HG03520 (cell line): Measurements from ENCODE around the gene DCTPP1.

Source experiments
- ATAC-seq: cut with Tn5 transposase; IDR thresholded peaks from one replicate; pipeline ENCODE4 v1.9.1; 2021; ENCODE audit warnings: mild to moderate bottlenecking, moderate library complexity; ENCODE audit not compliant: unreplicated experiment

The DCTPP1 gene

DNA sequence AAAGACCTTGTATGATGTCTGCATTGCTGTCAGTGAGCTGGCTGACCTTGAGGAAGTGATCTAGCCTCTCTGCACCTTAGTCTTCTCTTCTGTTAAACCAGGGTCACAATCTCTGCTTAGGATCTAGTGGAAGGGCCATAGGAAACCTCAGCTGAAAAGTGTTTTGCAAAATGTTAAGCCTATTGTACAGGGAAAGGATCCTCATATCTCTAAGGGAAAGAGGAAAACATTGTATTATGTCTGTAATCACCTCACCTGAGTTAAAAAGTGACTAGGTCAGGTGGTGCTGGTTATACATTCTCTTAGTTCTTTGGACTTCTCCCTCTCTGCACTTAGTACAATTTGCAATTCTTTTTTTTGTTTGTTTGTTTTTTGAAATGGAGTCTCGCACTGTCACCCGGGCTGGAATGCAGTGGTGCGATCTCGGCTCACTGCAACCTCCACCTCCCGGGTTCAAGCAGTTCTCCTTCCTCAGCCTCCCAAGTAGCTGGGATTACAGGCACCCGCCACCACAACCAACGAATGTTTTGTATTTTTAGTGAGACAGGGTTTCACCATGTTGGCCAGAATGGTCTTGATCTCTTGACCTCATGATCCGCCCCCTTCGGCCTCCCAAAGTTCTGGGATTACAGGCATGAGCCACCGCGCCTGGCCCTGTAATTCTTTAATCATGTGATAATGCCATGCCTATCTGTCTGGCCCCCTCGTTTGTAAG, 17.8 kb upstream of the DCTPP1 start:
- no peak for ATAC-seq

GRCh38 chr16:30446203-30446595, 16.4 kb upstream of the DCTPP1 start:
- no peak for ATAC-seq

GRCh38 chr16:30445408-30446202, 15.8 kb upstream of the DCTPP1 start, which contains the start of gene SEPHS2:
TSS of gene SEPHS2 (minus strand) at chr16:30445874. CDS start at chr16:30445727, 147 bp downstream.
- peak; percentile 71 for ATAC-seq

DNA sequence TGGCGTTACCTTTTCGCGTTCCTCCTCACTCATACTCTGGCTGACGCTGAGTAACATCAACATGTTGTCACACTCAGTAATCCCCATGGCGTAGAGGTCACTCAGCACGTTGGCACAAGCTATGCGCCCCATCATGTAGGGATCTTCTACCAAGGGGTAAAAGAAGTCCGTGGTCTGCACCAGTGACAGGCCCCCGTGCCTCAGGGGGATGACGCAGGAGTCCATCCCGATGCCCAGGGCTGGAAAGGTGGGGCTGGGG, 15.2 kb upstream of the DCTPP1 start:
- no peak for ATAC-seq

DNA sequence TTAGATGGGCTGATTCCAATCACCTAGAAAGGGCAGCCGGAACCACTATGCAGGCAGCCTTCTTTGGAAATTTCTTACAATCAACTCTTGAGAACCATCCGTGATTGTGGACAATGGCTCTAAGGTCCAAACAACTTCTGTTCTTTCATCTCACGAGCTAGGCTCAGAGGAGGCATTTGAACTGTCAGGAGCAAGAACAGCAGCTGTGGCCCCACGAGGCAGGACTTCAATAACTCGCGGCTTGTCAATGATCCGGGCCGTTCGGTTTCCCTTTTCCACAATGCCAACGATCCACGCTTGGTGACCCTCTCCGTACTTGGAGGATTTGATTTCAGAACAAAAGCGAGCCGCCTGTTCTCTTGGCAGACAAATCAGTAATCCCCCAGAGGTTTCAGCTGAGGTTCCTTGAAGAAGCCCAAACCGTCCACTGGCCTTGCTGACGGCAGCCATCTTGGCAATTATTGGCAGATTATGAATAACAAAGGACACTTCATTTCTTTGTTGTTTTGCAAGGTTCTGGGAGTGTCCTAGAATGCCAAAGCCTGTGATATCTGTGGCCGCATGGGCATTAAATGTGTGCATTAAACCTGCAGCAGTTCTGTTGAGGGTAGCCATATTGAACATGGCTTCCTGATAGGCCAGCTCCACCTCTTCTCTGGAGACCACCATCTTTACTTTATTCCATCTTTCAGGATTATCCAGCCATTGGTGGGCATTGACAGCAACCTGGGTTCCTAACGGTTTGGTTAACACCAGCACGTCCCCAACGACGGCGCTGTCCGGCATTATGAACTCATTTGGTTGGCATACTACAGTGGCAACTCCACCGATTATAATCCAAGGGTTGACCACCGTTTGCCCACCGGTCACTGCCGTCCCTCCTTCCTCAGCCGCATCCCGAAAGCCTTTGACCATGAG, 14.7 kb upstream of the DCTPP1 start:
- no peak for ATAC-seq

GRCh38 chr16:30443631-30444030, 13.8 kb upstream of the DCTPP1 start:
- no peak for ATAC-seq

DNA sequence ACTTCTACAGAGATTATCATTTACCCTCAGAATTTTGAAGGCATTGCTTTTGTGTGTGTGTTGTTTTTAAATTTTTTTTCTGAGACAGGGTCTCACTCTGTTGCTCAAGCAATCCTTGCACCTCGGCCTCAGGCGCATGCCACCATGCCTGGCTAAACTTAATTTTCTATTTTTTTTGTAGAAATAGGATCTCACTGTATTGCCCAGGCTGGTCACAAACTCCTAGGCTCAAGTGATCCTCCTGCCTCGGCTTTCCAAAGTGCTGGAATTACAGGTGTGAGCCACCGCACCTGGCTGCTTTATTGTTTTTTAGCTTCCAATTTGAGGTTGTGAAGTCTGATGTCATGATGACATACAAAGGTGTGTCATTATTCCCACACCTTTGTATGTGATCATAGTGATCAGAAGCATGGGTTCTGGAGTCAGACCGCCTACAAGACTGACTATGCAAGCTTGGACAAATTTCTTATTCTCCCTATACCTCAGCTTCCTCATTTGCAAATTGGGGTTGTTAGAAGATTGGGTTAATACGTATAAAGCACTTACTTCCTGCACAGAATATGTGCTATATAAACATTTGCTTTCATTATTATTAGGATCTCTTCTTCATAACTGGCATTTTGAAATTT, 10.0 kb upstream of the DCTPP1 start:
- ATAC-seq, result no peak

GRCh38 chr16:30438835-30439234, 9.0 kb upstream of the DCTPP1 start:
- no peak for ATAC-seq

- no peak for ATAC-seq
Observed at GRCh38 chr16:30437511-30438046, 7.7 kb upstream of the DCTPP1 start.

- no peak for ATAC-seq
Observed at GRCh38 chr16:30434852-30435251, 5.0 kb upstream of the DCTPP1 start.

GRCh38 chr16:30430428-30430970, 669 bp upstream of the DCTPP1 start:
- peak; percentile 11 for ATAC-seq

GRCh38 chr16:30429418-30429677, 482 bp downstream of the DCTPP1 start:
- peak; percentile 25 for ATAC-seq

- ATAC-seq, result no peak
Observed at GRCh38 chr16:30428055-30428454, 1.8 kb downstream of the DCTPP1 start.

DNA sequence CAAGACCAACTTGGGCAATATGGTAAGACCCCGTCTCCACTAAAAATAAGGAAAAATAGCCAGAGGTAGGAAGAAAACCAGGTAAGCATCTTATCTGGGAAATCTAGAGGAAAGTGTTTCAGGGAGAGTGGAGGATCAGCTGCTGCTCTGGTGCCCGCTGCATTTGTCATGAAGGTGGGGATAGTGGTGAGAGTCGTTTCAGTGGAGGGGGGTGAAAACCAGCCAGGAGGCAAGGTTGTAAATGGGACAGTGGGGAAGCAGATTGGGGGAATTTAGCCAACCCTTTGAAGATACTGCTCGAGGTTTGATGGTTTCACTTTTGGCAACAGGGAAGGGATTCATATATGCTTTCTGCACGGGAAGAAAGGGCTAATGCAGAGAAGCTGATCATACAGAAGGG, 8.8 kb downstream of the DCTPP1 start:
- no peak for ATAC-seq

- no peak for ATAC-seq
Observed at GRCh38 chr16:30418350-30419181, 11.3 kb downstream of the DCTPP1 start.

DNA sequence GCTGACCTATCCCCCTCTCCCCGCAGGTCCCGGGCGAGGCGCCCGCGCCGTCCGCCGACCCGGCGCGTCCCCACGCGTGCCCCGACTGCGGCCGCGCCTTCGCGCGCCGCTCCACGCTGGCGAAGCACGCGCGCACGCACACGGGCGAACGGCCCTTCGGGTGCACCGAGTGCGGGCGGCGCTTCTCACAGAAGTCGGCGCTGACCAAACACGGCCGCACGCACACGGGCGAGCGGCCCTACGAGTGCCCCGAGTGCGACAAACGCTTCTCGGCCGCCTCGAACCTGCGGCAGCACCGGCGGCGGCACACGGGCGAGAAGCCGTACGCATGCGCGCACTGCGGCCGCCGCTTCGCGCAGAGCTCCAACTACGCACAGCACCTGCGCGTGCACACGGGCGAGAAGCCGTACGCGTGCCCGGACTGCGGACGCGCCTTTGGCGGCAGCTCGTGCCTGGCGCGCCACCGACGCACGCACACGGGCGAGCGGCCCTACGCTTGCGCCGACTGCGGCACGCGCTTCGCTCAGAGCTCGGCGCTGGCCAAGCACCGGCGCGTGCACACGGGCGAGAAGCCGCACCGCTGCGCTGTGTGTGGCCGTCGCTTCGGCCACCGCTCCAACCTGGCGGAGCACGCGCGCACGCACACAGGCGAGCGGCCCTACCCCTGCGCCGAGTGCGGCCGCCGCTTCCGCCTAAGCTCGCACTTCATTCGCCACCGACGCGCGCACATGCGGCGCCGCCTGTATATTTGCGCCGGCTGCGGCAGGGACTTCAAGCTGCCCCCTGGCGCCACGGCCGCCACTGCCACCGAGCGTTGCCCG, 12.1 kb downstream of the DCTPP1 start:
- ATAC-seq, result peak; percentile 81

DNA sequence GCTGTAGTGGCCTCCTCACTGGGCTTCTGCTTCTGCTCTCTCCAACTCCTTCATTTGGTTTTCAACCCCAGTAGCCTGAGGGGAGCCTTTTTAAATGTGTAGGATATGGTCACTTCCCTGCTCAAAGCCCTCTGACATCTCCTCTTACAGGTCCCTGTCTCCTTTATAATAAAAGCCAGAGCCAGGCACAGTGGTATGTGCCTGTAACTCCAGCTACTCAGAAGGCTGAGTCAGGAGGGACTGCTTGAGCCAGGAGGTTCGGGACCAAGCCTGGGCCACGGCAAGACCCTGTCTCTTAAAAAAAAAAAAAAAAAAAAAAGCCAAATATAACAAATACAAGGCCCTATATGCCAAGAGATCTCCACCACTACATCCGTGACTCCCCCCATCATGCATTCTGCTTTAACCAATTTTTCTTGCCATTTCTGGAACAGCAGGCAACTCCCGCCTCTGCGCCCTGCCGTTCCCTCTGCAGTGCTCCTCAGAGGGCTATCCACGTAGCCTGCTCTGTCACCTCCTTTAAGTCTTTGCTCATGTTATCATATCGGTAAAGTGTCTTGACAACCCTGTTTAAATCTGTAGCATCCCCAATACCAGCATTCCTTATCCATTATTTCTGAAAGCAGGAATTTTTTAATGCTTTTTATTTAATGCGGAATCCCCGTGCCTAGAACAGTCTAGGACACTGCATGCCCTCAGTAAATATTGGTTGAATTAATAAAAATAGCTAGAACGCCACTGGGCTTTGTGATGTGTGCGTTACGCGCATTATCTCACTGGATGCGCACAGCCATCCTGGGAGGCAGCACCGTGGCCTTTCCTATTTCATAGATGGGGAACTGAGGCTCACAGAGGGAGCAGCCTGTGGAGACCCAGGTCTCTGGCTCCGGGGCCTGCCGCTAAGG, 13.0 kb downstream of the DCTPP1 start:
- ATAC-seq, result no peak

DNA sequence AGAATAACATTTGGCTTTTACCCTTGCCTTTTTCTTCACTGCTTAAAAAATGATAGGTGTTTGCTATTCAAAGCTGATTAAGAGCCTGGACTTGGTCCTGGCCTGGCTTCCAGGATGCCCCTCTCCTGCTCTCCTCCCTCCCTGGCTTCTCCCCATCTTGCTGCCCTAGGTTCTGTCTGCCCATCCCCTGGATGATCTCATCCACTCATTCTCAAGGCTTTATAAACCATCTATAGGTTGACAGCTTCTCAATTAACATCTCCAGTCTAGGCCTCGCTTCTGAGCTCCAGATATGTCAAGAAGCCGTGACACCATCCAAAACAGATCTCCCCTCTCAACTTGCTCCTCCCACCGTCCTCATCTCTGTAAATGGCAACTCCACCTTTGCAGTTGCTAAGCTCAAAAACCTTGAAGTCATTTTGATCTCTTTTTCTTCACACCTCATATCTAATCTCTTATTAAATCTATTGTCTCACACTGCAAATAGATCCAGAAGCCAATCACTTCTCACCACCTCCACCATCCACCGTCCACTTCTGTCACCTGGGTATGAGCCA, 13.7 kb downstream of the DCTPP1 start:
- no peak for ATAC-seq
